Liver (tissue), 9 donors: Measurements from ENCODE around the gene LMX1B. TPM values are rescaled to one million over a fixed set of nuclear protein-coding genes. Genes with fewer than 3 reads are reported as not detected.

ENCODE experiments used
- DNase-seq: peaks from one replicate; pipeline ENCODE4 v3.0.0-alpha.2; 2017; ENCODE audit warnings: low spot score
- H3K27ac ChIP-seq, 2 donors: one replicate each; pipeline ENCODE4 v1.7.0; 2013; ENCODE audit warnings: inconsistent platforms in 2 of 2, low read length in 2 of 2, control low read depth in 1 of 2, low read depth in 1 of 2, mild to moderate bottlenecking in 1 of 2
- H3K27me3 ChIP-seq, 4 donors: one replicate each; pipeline versions ENCODE4 v1.6.1 to v1.7.0; 2013; ENCODE audit warnings: low read length in 3 of 4, inconsistent platforms in 1 of 4, mild to moderate bottlenecking in 1 of 4, moderate library complexity in 1 of 4; ENCODE audit not compliant: control insufficient read depth in 4 of 4, insufficient read depth in 4 of 4
- H3K36me3 ChIP-seq, 4 donors: one replicate each; pipeline versions ENCODE4 v1.6.1 to v1.7.0; 2013; ENCODE audit warnings: low read length in 3 of 4, mild to moderate bottlenecking in 3 of 4, low read depth in 1 of 4, moderate library complexity in 1 of 4; ENCODE audit not compliant: control insufficient read depth in 4 of 4, insufficient read depth in 3 of 4
- H3K4me1 ChIP-seq, 4 donors: one replicate each; pipeline versions ENCODE4 v1.6.1 to v1.7.0; 2013; ENCODE audit warnings: low read length in 3 of 4, mild to moderate bottlenecking in 3 of 4, moderate library complexity in 1 of 4; ENCODE audit not compliant: control insufficient read depth in 4 of 4, insufficient read depth in 4 of 4
- H3K4me3 ChIP-seq, 3 donors: one replicate each; pipeline versions ENCODE4 v1.6.1 to v1.7.0; 2013; ENCODE audit warnings: low read length in 3 of 3, control low read depth in 1 of 3, low read depth in 1 of 3, mild to moderate bottlenecking in 1 of 3
- H3K9ac ChIP-seq, 2 donors: one replicate each; pipeline ENCODE4 v1.7.0; 2013; ENCODE audit warnings: low read length in 2 of 2, mild to moderate bottlenecking in 2 of 2, moderate library complexity in 2 of 2, control low read depth in 1 of 2, low read depth in 1 of 2
- H3K9me3 ChIP-seq, 4 donors: one replicate each; pipeline versions ENCODE4 v1.6.1 to v1.7.0; 2013; ENCODE audit warnings: low read length in 3 of 4; ENCODE audit not compliant: control insufficient read depth in 4 of 4
- ATF3 ChIP-seq: IDR thresholded peaks from 2 replicates; pipeline ENCODE4 v1.6.1; 2016; ENCODE audit warnings: antibody characterized with exemption
- CTCF ChIP-seq: fragments of 150-350 bp; IDR thresholded peaks from 2 replicates; pipeline ENCODE4 v1.5.1; 2017; ENCODE audit warnings: improper control_type of control experiment, low read depth, low read length; ENCODE audit not compliant: missing input control
- EGR1 ChIP-seq, 2 donors: IDR thresholded peaks; 2 replicates each; pipeline ENCODE4 v1.6.1; 2016 to 2018; ENCODE audit warnings: antibody characterized with exemption in 2 of 2, low read depth in 2 of 2
- FOXA1 ChIP-seq: IDR thresholded peaks from 2 replicates; pipeline ENCODE4 v1.6.1; 2016; ENCODE audit warnings: antibody characterized with exemption
- FOXA2 ChIP-seq: IDR thresholded peaks from 2 replicates; pipeline ENCODE4 v1.6.1; 2016; ENCODE audit warnings: antibody characterized with exemption
- GABPA ChIP-seq, 2 donors: IDR thresholded peaks in 1 of 2; conservative IDR thresholded peaks in 1 of 2; 2 replicates each; pipeline ENCODE4 v1.6.1; 2016; ENCODE audit warnings: antibody characterized with exemption in 2 of 2, mild to moderate bottlenecking in 1 of 2, moderate library complexity in 1 of 2
- HNF4A ChIP-seq, 2 donors: conservative IDR thresholded peaks; 2 replicates each; pipeline ENCODE4 v1.6.1; 2016; ENCODE audit warnings: antibody characterized with exemption in 2 of 2, mild to moderate bottlenecking in 2 of 2
- HNF4G ChIP-seq: IDR thresholded peaks from 2 replicates; pipeline ENCODE4 v1.6.1; 2016; ENCODE audit warnings: antibody characterized with exemption
- JUND ChIP-seq, 2 donors: IDR thresholded peaks; 2 replicates each; pipeline ENCODE4 v1.6.1; 2016; ENCODE audit warnings: antibody characterized with exemption in 2 of 2
- MAX ChIP-seq: IDR thresholded peaks from 2 replicates; pipeline ENCODE4 v1.6.1; 2016; ENCODE audit warnings: antibody characterized with exemption
- RAD21 ChIP-seq, 2 donors: IDR thresholded peaks; 2 replicates each; pipeline ENCODE4 v1.6.1; 2016; ENCODE audit warnings: antibody characterized with exemption in 2 of 2, mild to moderate bottlenecking in 2 of 2
- REST ChIP-seq: IDR thresholded peaks from 2 replicates; pipeline ENCODE4 v1.6.1; 2016; ENCODE audit warnings: antibody characterized with exemption, mild to moderate bottlenecking
- RXRA ChIP-seq, 2 donors: IDR thresholded peaks; 2 replicates each; pipeline ENCODE4 v1.6.1; 2017 to 2018; ENCODE audit warnings: antibody characterized with exemption in 2 of 2, mild to moderate bottlenecking in 1 of 2
- SP1 ChIP-seq: IDR thresholded peaks from 2 replicates; pipeline ENCODE4 v1.6.1; 2018; ENCODE audit warnings: antibody characterized with exemption, mild to moderate bottlenecking
- TAF1 ChIP-seq: conservative IDR thresholded peaks from 2 replicates; pipeline ENCODE4 v1.6.1; 2016; ENCODE audit warnings: antibody characterized with exemption, mild to moderate bottlenecking
- YY1 ChIP-seq: IDR thresholded peaks from 2 replicates; pipeline ENCODE4 v1.6.1; 2016; ENCODE audit warnings: antibody characterized with exemption, mild to moderate bottlenecking
- ZBTB33 ChIP-seq: IDR thresholded peaks from 2 replicates; pipeline ENCODE4 v1.6.1; 2016; ENCODE audit warnings: antibody characterized with exemption
- WGBS: extraction: QIAGEN DNeasy Blood & Tissue Kit; methylation state at CpG from one replicate; pipeline ENCODE4 v1.1.7; 2013; 5-methylcytosine and 5-hydroxymethylcytosine counted together
- polyA plus RNA-seq, 2 donors: library from polyadenylated mRNA; stranded (reverse) in 1 of 2; unstranded in 1 of 2; fragments of 200-250 nt in 1 of 2; fragments of >200 nt in 1 of 2; fragmentation: Nextera tagmentation in 1 of 2; extraction: Ambion mirVana in 1 of 2; gene quantifications; one replicate each; pipeline versions ENCODE4 v1.2.1 to v1.2.3, GENCODE V29; 2013 to 2015
- total RNA-seq, 2 donors: library from RNA; depleted of rRNA; stranded (reverse); fragments of >200 nt; gene quantifications; one replicate each; pipeline ENCODE4 v1.2.3, GENCODE V29; 2014
- donor health status: healthy.
- donor health status: healthy.
- donor health status: healthy.
- donor health status: healthy.
- donor health status: healthy.

Gene LMX1B
- total and polyA plus RNA-seq, 4 donors = not detected

GRCh38 chr9:126591922-126592321, 21.8 kb upstream of the LMX1B start:
- H3K4me1 ChIP-seq = no peaks in the 10 kb centered on the region
- no peak overlapping the region for H3K4me3 ChIP-seq
- no peak overlapping the region for H3K27ac ChIP-seq
- no peak for DNase-seq
- peaks cover 0 to 3% (median 0%) of the 10 kb centered on the region in 4 donors for H3K27me3 ChIP-seq
- TF ChIP-seq CTCF = no peak
- TF ChIP-seq RAD21 (IDR thresholded peaks at IDR 0.05) = no peak
- TF ChIP-seq HNF4G = no peak
- no peak for TF ChIP-seq MAX
- TF ChIP-seq TAF1 = no peak
- no peak for TF ChIP-seq EGR1 (IDR thresholded peaks at IDR 0.05; ENCODE audit: low read depth in 2 of 2)
- TF ChIP-seq JUND (IDR thresholded peaks at IDR 0.05) = no peak
- TF ChIP-seq GABPA (IDR thresholded peaks at IDR 0.05 in 1 of 2, conservative IDR thresholded peaks at IDR 0.05 in 1 of 2) = no peak
- TF ChIP-seq ATF3 = no peak
- TF ChIP-seq YY1 = no peak
- TF ChIP-seq REST = no peak
- TF ChIP-seq FOXA1 = no peak
- no peak for TF ChIP-seq FOXA2
- no peak for TF ChIP-seq HNF4A (conservative IDR thresholded peaks at IDR 0.05)
- TF ChIP-seq ZBTB33 = no peak
- no peak for TF ChIP-seq SP1
- no peak for TF ChIP-seq RXRA (IDR thresholded peaks at IDR 0.05)
- H3K36me3 ChIP-seq = no peaks in the 10 kb centered on the region
- WGBS = 86% methylated on average over 3 of the region's 3 CpGs
- H3K9me3 ChIP-seq = no peaks in the 10 kb centered on the region
- H3K9ac ChIP-seq = no peak overlapping the region

GRCh38 chr9:126592461-126592860, 21.3 kb upstream of the LMX1B start:
- Histone ChIP-seq H3K36me3 (no peaks in the 10 kb centered on the region), H3K4me1 (no peaks in the 10 kb centered on the region), H3K27ac (no peak overlapping the region), H3K9me3 (no peaks in the 10 kb centered on the region), H3K4me3 (no peak overlapping the region), H3K9ac (no peak overlapping the region), H3K27me3 (peaks cover 0 to 3% (median 0%) of the 10 kb centered on the region in 4 donors)
- 61% methylated on average over 8 of the region's 8 CpGs for WGBS
- no peak for DNase-seq
- TF ChIP-seq RXRA (IDR thresholded peaks at IDR 0.05) (no peak), HNF4G (no peak), SP1 (no peak), YY1 (no peak)
